HG03571 (cell line): ENCODE results near the gene PLCB3.

Source experiments
- ATAC-seq: cut with Tn5 transposase; IDR thresholded peaks from one replicate; pipeline ENCODE4 v1.9.1; 2021; ENCODE audit not compliant: unreplicated experiment

PLCB3 gene

DNA sequence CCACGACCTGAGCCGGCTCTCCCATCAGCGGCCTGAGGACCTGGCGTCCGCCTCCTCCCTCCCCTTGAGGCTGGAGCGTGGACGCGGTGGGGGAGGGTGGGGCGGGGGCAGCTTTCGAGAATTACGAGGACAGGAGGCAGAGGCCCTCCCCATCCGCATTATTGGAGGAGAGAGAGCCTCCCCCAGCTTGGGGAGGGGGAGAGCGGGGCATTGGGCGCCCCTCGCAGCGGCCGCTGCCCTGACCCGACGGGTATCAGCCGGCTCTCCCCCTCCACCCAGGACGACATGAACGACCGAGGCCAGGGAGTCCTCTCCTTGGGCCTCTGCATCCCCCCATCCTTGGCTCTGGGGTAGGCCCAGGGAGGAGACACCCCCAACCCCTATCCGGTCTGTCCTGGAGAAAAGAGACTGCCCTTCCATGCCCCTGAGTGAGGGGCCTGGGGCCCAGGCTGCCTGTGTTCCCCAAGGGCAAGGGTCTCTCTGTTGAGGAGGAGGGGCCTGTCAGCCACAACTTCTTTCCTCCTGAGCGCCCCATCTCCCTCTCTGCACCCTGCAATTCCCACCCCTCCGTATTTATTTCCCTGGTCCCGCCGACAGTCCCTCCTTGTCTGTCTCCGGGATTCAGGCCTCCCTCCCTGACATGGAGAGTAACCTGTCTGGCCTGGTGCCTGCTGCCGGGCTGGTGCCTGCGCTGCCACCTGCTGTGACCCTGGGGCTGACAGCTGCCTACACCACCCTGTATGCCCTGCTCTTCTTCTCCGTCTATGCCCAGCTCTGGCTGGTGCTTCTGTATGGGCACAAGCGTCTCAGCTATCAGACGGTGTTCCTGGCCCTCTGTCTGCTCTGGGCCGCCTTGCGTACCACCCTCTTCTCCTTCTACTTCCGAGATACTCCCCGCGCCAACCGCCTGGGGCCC, 34.8 kb downstream of the PLCB3 start:
- no peak for ATAC-seq

GRCh38 chr11:64286801-64287159, 35.5 kb downstream of the PLCB3 start:
- no peak for ATAC-seq

DNA sequence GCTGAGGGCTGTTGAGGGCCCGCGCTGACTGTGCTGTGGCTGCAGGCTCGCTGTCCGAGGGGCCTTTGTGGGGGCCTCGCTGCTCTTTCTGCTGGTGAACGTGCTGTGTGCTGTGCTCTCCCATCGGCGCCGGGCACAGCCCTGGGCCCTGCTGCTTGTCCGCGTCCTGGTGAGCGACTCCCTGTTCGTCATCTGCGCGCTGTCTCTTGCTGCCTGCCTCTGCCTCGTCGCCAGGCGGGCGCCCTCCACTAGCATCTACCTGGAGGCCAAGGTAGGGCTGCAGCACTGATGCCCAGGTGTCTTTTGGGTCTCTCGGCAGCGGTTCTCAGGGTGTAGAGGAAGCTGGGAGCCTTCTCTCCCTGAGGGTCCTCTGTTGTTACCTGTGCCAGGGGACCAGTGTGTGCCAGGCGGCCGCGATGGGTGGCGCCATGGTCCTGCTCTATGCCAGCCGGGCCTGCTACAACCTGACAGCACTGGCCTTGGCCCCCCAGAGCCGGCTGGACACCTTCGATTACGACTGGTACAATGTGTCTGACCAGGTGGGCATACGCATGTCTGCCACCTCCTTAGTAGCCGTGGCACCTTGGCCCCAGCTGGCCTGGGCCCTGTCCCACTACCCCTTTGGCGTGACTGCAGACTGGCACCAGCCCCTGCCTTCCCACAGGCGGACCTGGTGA, 36.5 kb downstream of the PLCB3 start:
- no peak for ATAC-seq

DNA sequence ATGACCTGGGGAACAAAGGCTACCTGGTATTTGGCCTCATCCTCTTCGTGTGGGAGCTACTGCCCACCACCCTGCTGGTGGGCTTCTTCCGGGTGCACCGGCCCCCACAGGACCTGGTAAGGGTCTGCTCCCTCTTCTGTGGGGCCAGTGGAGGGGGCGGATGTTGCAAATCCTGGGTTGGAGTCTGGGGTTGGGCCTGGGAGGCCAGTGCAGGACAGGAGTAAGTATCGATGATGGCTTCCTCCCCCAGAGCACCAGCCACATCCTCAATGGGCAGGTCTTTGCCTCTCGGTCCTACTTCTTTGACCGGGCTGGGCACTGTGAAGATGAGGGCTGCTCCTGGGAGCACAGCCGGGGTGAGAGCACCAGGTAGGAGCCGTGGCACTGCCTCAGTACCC, 37.0 kb downstream of the PLCB3 start:
- ATAC-seq = no peak

GRCh38 chr11:64289002-64289564, 37.8 kb downstream of the PLCB3 start:
- no peak for ATAC-seq

DNA sequence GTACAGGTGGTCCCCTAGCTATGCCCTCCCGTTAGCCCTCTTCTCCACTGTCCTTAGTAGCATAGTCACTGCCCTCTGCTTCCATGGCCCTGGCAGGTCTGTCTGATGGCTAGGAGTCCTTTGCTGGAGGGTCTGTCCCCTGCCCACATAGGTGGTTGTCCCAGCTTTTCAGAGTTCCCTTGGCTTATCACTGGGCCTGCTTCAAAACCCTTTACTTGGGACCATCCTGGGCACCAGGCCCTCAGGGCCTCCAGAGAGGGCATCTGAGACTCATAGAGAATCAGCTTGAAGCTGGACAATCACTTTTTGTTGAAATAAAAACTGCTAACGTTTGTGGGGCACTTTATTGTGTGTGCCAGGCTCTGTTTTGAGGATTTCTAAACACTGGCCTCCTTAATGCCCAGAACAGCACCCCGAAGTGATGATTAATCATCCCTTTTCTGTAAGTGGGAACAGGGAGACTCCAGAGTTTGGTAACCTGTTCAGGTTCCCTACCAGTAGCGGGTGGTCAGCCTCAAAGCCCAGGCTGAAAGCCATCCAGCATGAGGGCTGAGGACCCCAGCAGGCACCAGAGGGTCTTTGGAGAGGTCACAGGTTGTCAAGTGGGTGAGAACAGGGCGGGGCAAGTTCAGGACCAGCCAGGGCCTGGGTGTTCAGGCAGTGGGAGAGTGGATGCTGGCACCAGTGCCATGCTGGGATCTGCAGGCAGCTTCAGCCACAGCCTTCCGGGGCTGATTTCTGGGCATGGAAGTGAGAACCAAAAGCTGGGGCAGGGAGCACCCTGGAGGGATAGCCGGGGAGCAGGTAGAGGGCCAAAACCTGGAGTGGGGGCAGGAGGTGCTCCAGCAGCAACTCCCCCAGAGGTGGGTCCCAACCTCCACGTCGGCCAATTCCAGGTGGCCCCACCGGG, 39.3 kb downstream of the PLCB3 start:
- ATAC-seq = no peak

- no peak for ATAC-seq
Measured at GRCh38 chr11:64291262-64291751, 40.0 kb downstream of the PLCB3 start, which contains the start of gene KCNK4. Gene KCNK4 (plus strand): TSS chr11:64291302. CDS start chr11:64293019, 1,717 bp downstream.

DNA sequence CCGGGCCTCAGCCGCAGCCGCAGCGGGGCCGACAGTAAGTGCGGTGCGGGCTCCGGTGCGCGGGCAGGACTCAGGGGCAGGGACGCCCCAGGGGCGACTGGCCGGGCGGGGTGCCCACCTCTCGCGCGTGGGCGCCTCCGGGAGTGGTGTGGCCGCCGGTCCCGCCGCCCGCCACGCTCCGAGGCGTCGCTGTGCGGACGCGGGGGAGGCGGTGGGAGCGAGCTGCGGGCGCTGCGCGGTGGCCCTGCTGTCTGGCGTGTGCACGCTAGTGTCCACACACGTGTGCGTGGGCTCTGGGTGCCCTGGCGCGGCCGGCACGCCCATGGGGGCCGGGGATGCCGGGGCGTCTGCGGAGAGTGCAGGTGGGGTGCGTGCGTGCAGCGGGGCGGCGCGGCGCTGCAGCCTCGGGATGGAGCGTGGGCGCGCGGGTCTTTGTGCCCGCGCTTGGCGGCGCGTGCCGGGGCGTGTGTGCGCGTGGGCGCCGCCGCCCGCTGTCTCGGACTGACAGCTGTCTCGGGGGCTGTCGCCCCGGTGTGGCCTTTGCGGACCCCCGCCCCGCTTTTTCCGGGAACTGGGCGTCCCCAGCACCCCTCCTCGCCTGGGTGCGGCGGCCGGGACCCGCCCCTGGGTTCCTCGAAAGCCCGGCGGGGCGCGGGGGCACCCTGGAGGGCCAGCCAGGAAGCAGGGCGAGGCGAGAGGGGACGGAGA, 40.6 kb downstream of the PLCB3 start:
- no peak for ATAC-seq

DNA sequence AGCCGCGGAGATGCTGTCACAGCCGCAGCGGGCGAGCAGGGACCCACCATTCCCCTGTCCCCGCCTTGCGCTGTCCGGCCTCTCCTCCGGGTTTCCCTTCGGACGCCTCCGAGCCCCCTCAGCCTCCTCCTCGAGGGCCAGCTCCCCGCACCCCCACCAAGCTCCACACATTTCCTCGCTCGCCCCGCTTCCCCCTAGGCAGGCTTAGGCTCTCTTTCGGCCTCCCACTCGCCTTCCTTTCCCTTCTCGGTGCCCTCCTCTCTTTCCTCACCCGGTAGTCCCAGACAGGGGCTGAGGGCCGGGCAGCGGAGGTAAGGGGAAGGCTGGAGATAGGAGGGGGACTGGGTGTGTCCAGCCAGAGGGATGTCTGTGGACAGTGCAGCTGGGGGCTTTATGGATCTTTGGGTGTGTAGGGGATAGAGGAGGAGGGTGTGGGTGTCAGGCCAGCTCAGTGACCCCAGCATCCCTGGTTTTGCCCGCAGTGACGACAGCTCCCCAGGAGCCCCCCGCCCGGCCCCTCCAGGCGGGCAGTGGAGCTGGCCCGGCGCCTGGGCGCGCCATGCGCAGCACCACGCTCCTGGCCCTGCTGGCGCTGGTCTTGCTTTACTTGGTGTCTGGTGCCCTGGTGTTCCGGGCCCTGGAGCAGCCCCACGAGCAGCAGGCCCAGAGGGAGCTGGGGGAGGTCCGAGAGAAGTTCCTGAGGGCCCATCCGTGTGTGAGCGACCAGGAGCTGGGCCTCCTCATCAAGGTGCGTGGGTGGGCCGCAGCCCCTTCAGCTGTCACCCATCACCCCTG, 41.3 kb downstream of the PLCB3 start:
- ATAC-seq = no peak

- ATAC-seq = no peak
Measured at GRCh38 chr11:64294774-64295173, 43.4 kb downstream of the PLCB3 start.

DNA sequence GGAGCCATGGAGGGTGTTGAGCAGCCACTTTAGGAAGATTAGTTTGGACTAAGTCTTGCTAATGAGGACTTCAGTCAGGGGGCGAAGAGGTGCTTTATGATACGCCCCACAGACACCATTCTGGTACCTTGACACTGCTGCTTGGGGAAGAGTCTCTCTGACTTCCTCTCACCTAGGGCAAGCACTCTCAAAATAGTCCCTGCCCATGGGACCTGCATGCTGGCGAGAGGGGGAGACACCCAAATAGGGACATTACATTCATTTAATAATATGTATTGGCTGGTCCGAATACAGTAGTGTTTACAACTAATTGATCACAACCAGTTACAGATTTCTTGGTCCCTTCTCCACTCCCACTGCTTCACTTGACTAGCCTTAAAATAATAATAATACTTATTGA, 44.4 kb downstream of the PLCB3 start:
- ATAC-seq = no peak

DNA sequence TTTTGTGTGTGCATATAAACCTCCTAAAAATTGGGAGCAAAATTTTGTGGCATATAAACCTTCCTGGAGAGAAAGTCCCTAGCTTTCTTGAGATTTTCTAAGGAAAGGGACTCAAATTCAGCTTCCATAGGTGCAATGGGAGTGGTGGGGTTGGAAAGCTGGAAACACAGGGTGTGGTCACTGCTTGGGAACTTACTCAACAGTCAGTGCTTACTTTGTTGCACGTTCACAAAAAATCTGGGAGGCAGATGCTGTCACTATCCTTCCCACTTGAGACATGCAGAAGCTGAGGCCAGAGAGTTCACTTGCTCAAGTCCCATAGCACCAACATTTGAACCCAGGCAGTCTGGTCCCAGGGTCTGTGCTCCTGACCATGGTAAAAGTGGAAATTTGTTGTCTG, 44.9 kb downstream of the PLCB3 start:
- ATAC-seq = no peak

DNA sequence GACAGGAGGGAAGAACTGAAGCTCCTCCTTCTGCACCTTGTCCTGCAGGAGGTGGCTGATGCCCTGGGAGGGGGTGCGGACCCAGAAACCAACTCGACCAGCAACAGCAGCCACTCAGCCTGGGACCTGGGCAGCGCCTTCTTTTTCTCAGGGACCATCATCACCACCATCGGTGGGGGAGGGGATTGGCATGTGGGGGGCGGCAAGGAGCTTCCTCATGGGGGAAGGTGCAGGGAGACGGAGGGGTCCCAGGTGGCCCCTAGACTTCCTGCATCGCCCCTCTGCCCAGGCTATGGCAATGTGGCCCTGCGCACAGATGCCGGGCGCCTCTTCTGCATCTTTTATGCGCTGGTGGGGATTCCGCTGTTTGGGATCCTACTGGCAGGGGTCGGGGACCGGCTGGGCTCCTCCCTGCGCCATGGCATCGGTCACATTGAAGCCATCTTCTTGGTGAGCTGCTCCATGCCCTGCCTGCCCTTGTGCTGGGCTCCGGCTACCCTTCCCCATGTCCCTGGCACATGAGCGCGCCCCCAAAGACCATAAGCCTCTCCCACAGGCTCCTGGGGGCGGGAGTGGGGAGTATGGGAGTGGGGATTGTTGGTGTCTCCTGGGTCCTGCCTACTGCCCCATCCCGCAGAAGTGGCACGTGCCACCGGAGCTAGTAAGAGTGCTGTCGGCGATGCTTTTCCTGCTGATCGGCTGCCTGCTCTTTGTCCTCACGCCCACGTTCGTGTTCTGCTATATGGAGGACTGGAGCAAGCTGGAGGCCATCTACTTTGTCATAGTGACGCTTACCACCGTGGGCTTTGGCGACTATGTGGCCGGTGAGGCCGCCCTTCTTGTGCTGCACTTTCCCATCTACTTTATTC, 45.7 kb downstream of the PLCB3 start:
- ATAC-seq = no peak

GRCh38 chr11:64297699-64298358, 46.5 kb downstream of the PLCB3 start:
- ATAC-seq = no peak

GRCh38 chr11:64298966-64299846, 47.9 kb downstream of the PLCB3 start:
- no peak for ATAC-seq

DNA sequence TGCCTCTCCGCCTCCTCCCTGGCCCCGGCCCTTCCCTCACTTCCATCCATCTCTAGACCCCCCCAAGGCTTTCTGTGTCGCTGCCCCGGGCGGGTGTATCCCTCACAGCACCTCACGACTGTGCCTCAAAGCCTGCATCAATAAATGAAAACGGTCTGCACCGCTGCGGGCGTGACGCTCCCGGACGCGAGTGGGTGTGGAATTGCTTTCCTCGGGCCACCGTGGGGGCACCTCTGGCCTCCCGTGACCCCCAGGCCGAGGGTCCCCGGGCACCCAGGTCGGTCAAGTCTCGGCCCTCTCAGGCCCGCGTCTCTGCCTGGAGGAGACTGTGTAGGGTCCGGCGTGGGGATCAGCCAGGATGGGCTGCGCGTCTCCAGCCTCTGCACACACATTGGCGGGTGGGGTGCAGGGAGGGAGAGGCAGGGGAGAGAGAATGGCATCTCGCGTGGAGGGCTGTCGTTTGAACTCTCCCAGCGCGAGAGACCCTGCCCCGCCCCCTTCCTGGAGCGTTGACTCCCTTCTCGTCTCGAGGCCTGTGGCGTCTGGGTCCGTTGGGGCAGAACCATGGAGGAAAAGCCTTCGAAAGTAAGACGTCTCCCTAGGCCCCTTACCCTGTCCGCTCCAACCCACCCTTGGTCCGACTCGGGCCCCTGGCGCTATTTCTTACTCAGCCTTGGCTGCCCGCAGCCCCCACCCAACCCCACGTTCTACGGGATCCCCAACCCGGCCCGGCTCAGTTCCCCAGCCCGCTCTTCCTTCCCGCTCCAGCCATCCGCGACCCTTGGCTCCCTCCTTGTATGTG, 48.7 kb downstream of the PLCB3 start, which contains the start of gene CATSPERZ:
CATSPERZ (plus strand) TSS at position 512 of the 802 bp plus-strand sequence; CDS start at position 565, 53 bp downstream.
- no peak for ATAC-seq
